KOPT-K1 (cell line): ENCODE results near the gene SAFB.
A peak's percentile ranks its signal among the peaks of the same experiment; 100 is the strongest.

Experiments used
- H3K27ac ChIP-seq: fragments of 200-600 bp; sonication (generic); 2 replicates; pipeline ENCODE4 v1.5.1; 2016; ENCODE audit warnings: antibody characterized with exemption, mild to moderate bottlenecking, low read depth, low read length; ENCODE audit not compliant: poor library complexity, severe bottlenecking
- H3K36me3 ChIP-seq: fragments of 200-600 bp; sonication (generic); 2 replicates; pipeline ENCODE4 v1.5.1; 2017; ENCODE audit warnings: antibody characterized with exemption, mild to moderate bottlenecking, low read length, moderate library complexity; ENCODE audit not compliant: insufficient read depth
- H3K9me3 ChIP-seq: fragments of 200-600 bp; sonication (generic); 2 replicates; pipeline ENCODE4 v1.5.1; 2017; ENCODE audit warnings: antibody characterized with exemption, low read length, mild to moderate bottlenecking; ENCODE audit not compliant: insufficient read depth, poor library complexity, severe bottlenecking

Gene SAFB

DNA sequence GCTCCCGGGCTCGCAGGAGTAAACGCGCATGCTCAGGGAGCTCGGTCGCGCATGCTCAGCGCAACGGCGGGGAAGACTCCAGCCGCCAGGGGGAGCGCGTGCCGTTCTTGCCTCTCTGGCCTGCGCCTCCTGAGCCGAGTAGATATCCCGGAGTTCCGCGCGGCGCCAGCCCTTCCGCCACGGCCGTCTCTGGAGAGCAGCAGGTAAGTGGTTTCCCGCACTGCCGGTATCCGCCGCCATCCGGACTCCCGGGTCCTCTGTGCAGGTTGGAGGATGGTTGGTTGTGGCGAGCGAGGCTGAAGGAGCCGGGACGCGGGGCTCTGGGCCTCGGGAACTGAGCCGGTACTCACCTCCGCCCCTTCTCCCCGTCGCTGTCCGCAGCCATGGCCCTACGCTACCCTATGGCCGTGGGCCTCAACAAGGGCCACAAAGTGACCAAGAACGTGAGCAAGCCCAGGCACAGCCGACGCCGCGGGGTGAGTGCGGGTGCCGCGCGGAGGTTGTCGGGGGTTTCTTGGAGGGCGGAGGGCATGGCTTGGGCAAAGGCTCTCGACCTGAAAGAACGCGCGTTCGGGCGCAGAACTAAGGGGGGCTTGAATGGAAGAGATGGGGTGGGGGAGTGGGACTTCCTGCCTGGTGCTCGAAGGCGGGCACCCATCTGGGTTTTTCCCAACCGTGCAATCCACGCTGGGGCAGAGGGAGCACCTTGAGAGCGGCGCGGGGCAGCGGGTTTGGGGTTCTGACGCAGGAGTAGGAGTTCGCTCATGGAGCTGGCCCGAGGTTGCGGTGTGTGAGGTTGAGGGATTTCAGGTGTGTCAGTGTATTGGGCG lies 67.5 kb downstream of the SAFB start, which contains the start of gene RPL36:
RPL36 (plus strand) TSS at position 171 of the 830 bp plus-strand sequence; CDS start at position 384, 213 bp downstream.
- H3K9me3 ChIP-seq: no peaks in the 10 kb centered on the region
- peak within 1 kb of the TSS; percentile 94 for H3K27ac ChIP-seq
- H3K36me3 ChIP-seq: peaks cover 46% of the 10 kb centered on the region

DNA sequence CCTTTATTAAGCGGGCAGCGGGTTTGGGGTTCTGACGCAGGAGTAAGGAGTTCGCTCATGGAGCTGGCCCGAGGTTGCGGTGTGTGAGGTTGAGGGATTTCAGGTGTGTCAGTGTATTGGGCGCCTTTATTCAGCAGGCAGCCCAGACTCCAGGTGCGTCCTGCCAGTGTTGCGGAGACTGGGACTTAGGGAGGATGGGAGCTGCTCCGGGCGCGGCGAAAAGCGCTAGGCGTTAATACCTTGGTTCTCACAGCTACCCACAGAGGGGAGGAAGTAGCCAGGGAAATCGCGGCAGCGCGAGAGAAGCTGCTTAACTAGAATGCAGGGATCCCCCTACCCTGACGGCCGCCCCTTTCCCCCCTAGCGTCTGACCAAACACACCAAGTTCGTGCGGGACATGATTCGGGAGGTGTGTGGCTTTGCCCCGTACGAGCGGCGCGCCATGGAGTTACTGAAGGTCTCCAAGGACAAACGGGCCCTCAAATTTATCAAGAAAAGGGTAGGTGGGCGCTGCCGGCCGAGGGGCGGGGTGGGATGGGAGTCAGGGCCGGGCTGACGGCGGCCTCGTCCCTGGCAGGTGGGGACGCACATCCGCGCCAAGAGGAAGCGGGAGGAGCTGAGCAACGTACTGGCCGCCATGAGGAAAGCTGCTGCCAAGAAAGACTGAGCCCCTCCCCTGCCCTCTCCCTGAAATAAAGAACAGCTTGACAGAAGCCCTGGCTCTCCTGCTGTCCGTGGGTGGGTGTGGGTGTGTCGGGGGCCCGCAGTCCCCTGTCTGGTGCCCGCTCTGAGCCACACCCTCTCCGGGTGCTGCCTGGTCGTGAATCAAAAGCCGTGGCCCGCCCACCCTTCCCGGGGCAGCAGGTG lies 68.3 kb downstream of the SAFB start:
- peaks cover 55% of the 10 kb centered on the region for H3K36me3 ChIP-seq
- H3K27ac ChIP-seq: peak overlapping the region; percentile 94
- no peaks in the 10 kb centered on the region for H3K9me3 ChIP-seq

DNA sequence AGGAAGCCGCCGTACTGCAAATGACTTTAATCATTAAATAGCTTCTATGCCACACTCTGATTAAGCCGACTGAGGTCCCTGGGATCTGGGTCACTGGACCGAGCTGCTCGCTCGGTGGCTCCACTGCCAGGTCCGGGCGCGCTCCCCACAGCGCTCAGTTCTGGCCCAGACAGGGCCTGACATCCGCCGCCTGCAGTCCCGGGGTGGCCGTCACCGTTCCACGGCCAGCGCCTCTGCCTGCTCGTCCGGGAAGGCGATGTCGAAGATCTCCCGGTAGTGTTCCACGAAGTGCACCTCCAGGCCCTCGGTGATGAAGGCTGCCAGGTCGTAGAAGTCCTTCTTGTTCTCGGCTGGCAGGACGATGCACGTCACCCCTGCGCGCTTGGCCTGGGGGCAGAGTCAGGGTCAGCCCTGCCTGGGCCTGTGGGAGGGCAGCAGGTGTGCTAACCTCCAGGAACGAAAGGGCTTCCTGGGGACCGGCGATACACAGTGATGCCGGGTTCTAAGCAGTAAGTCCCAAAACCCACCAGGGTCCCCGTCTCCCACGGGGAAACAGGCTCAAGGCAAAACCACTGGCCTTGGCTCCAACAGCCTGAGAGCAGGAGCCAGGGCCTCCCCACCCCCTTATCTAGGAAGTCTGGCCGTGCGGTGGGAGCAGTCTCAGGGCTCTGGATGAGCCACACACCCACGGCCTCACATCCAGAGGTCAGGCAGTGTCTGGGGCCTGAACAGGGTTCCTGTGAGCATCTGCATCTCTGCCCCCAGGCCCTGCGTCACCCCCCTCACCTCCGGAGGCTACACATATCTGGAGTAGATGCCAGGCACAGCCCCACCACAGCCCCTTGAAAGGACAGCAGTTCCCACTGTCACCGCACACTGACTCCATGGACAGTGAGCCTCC lies 69.2 kb downstream of the SAFB start:
- Histone ChIP-seq H3K9me3 (no peaks in the 10 kb centered on the region), H3K27ac (peak overlapping the region; percentile 94), H3K36me3 (peaks cover 63% of the 10 kb centered on the region)

DNA sequence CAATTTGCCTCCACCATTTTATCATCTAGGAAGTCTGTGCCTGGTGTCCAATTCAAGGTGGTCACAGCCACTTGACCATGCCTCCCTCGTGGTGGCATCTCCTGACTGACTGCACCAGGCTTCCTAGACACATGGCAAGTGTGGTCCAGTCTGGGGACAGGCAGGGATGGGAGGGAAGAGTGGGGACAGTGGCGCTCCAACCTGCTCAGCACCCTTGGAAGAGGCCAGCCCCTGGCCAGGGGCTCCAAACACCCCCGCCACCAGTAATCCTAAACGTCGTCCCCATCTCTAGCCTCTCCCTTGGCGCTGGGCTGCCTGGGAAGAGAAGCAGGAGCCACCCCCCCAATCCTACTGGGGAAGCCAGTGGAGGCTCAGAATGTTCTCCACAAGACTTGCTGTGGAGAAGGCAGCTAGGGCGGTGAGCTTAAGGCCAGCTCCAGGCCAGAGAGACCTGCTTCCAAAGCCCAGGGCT lies 69.9 kb downstream of the SAFB start:
- Histone ChIP-seq H3K27ac (no peak overlapping the region), H3K9me3 (no peaks in the 10 kb centered on the region), H3K36me3 (peaks cover 70% of the 10 kb centered on the region)

DNA sequence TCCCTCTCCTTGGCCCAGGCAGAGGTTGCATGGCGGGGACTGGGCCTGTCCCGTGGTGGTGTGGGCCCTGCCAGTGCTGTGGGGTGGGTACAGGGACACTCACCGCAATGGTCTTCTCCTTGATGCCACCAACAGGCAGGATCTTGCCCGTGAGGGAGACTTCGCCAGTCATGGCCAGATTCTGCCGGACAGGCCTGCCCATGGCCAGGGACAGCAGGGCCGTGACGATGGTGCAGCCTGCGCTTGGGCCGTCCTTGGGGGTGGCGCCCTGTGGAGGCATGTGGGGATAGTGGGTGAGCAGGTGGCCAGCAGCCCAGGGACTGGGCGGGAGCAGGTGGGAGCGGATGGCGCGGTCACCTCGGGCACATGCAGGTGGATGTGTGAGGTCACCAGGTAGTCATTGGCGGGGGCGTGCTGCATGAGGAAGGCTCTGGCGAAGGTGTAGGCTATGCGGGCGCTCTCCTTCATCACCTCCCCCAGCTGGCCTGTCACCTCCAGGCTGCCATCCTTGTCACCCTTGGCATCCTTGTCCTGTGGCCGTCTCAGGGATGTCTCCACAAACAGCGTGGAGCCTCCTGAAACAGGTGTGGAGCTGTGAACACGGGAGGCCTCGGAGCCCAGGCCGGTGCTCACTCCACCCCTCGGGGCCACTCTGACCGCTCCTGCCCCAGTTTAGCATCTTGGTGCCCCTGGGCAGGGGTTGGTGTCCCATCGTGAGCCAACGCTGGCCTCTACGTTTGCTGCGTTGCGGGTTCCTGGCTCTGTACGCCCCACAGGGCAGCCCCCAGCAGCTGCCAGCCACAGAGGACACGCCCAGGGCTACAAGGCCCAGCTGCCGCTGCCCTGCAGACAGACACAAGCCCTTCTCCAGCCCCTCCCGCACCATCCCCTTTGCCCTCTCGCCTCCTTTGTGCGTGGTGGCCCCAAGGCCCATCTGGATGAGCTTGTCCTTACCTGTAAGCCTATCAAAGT lies 70.6 kb downstream of the SAFB start:
- no peaks in the 10 kb centered on the region for H3K9me3 ChIP-seq
- peaks cover 78% of the 10 kb centered on the region for H3K36me3 ChIP-seq

DNA sequence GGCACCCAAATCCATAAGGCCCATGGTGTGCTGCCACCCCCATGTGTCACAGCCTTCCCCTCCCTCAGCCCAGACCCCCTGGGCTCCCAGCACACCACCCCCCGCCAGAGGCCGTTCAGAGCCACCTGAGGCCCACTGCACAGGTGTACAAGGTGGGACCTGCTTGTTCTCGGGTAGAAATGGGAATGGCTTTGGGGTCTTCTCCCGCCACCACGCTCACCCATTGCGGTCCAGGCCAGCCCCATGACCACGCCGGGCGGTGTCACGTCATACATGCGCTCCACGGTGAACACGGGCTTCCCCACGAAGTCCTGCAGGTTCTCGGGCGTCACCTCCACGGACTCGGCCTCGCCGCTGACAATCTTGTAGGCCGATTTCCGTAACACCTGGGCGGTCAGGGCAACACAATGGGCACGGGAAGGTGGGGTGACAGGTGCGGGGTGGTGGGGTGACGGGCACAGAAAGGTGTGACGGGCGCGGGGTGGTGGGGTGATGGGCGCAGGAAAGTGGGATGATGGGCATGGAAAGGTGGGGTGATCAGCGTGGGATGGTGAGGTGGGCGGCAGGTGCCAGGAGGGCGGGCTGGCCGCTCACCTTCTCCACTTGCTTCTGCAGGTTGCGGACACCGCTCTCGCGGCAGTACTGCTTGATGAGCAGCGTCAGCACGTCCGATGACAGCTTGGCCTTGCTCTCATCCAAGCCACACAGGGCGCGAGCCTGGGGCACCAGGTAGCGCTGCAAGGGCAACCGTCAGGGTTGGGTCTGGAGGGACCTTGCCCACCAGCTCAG lies 71.5 kb downstream of the SAFB start:
- Histone ChIP-seq H3K9me3 (no peaks in the 10 kb centered on the region), H3K36me3 (peaks cover 86% of the 10 kb centered on the region), H3K27ac (no peak overlapping the region)

More for the DNA sequence above, 70.6 kb downstream of the SAFB start:
- H3K27ac ChIP-seq: no peak overlapping the region

DNA sequence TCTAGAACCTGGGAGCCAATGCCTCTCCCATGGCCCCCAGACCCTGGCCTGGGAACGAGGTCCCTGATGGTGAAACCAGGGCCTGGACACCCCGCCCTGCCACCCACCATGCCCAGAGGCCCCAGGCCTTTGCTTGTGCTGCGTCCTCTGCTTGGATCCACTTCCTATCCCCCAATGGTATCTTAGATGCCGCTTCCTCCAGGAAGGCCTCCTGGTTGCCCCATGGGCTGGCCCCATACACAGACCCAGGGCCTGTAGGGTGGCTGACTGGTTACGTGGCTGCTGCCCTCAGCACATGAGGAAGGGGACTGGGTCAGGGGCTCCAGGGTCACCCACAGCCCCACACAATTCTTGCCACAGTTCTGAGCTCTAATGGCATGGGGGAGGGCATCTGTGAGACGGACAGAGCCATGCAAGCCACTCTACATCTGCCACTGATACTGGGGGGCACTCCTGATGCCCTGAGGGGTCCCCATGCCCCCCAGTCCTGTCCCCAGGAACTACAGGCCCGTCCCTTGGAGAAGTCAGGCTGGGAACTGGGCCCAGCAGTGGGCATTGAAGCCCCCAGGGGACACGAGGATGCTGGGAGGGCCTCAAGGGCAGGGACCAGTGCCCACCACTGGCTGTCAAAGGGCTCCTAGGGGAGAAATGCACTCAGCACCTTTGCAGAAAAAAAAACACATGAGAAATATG lies 72.2 kb downstream of the SAFB start:
- no peaks in the 10 kb centered on the region for H3K9me3 ChIP-seq
- H3K36me3 ChIP-seq: peaks cover 92% of the 10 kb centered on the region
- no peak overlapping the region for H3K27ac ChIP-seq

DNA sequence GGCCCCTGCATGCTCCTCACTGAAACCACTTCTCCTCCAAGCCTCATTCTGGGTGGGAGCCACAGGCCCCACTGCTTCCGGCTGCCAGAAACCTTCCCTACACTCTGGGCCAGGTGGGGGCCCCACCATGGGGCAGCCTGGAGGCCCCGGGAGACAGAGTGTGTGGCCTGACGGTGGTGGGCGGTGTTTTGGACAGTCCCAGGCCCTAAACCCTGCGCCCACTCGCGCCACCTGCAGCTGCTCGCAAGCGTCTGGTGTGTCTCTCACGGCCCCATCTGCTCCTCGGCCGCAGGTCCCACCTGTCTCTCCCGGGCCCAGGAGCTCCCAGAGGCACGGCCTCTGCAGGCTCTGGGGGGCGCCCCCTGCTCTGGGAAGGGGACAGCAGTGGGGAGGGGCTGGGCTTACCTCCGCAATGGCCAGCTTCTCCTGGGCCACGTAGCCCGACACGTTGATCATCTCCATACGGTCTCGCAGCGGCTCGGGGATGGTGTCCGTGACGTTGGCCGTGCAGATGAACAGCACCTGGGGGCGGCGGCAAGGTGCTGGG lies 72.8 kb downstream of the SAFB start:
- H3K9me3 ChIP-seq: no peaks in the 10 kb centered on the region
- no peak overlapping the region for H3K27ac ChIP-seq
- peaks cover 99% of the 10 kb centered on the region for H3K36me3 ChIP-seq

DNA sequence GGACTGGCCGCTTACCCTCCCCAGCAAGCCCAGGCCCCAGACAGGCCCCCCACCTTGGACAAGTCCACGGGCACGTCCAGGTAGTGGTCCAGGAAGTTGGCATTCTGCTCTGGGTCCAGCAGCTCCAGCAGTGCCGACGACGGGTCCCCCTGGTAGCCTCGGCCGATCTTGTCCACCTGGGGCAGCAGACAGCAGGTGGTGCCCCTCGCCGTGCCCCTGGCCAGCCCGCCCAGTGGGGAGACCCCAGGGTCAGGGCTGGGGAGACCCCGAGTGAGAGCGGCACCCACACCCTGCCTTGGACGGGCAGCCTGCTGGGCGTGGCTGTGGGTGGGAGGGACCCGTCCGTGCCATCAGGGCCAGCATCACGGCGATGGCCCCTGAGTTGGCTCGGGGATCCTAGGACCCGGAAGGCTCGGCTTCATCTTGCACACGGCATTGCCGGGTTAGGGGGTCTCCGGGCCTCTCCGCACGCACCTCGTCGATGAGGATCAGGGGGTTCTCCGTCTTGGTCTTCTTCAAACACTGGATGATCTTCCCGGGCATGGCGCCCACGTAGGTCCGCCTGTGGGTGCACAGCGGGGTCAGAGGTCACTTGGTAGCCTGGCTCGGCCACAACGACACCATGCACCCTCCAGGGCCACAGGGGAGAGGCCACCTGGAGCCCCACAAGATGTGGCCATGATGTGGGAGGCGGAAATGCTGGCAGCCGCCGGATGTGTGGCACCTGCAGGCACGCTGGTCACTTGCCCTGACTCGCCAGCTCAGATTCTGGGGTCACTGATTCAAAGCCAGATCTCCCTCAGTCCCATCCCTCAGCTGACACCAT lies 73.5 kb downstream of the SAFB start:
- H3K27ac ChIP-seq: no peak overlapping the region
- H3K36me3 ChIP-seq: peaks cover 99% of the 10 kb centered on the region
- H3K9me3 ChIP-seq: no peaks in the 10 kb centered on the region

DNA sequence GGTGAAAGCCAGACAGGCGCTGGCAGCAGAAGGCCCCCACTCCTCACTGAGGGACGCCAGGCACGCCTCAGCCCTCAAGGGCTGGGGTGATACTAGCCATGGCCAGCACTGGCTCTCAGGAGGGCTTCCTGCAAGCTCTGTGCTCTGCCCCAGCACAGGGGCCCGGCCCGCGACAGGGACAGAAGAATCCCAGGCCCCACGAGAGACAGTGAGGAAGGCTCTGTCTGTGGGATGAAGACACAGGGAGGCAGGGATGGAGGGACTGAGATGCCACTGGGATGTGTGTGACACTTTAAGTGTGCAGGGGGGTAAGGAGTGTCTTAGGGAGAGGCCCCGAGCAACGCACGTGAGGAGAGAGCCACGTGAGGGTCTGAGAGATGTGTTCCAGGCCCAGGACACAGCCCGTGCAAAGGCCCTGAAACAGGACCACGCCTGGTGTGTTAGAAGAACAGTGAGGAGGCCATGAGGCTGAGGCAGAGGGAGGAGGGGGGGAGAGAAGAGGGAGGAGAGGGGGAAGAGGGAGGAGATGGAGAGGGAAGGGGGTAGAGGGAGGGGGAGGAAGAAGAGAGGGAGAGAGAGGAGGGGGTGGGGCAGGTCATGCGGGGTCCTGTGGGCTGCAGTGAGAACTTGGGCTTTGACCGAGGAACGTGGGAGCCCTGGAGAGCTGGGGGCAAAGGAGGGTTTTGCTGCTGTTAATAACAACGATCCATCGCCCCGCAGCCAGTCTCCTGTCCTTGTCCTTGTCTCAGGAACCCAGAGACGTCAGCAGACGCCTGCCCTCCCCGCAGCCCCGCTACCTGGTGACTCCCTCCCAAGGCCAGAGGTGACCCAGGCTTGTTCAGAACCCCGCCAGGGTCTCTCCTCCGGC lies 74.4 kb downstream of the SAFB start:
- no peak overlapping the region for H3K27ac ChIP-seq
- no peaks in the 10 kb centered on the region for H3K9me3 ChIP-seq
- H3K36me3 ChIP-seq: peaks cover 90% of the 10 kb centered on the region
